Aorta (tissue), 4 donors: ENCODE data around the gene FAM9C. TPM values are rescaled to one million over a fixed set of nuclear protein-coding genes. Genes with fewer than 3 reads are reported as not detected.

Source experiments
- polyA plus RNA-seq, 2 donors: library from polyadenylated mRNA; stranded (reverse); fragments of 200-250 nt; gene quantifications; one replicate each; pipeline ENCODE4 v1.2.3, GENCODE V29; 2013
- total RNA-seq, 2 donors: library from RNA; stranded (reverse); fragmentation: NEBNext Ultra II Directional; extraction: Animal tissue kit (Norgen Biotek cat#: 25700); gene quantifications; one replicate each; pipeline ENCODE4 v1.2.1, GENCODE V29; 2021
- donor health status: healthy with polysubstance abuse.
- donor health status: Bipolar disorder and iron deficiency.
- donor health status: DM: no; HTN: no; CAD: no.
- donor health status: DM: yes; HTN: yes; CAD: no.

The FAM9C gene
- total and polyA plus RNA-seq, 4 donors: not detected

Other genes with a start within 250 kb of the FAM9C start
- gene TLR7, start 177.5 kb downstream of the FAM9C start, total RNA-seq: 1 to 10 TPM in 1 of 2 donors, under 1 TPM in 1; 0.91 to 6.4 TPM
- gene TLR7, start 177.5 kb downstream of the FAM9C start, polyA plus RNA-seq: 1 to 10 TPM in 1 of 2 donors, under 1 TPM in 1; 0.08 to 1.8 TPM
- 1 to 10 TPM; 3.3 to 7.0 TPM for gene TLR8, start 138.0 kb downstream of the FAM9C start, total RNA-seq
- 1 to 10 TPM in 1 of 2 donors, under 1 TPM in 1; 0.51 to 1.6 TPM for gene TLR8, start 138.0 kb downstream of the FAM9C start, polyA plus RNA-seq
- 1,000 to 10,000 TPM; 2,762 to 3,390 TPM for gene TMSB4X, start 69.5 kb downstream of the FAM9C start, total RNA-seq
- over 10,000 TPM in 1 of 2 donors, 1,000 to 10,000 TPM in 1; 8,938 to 17,543 TPM for gene TMSB4X, start 69.5 kb downstream of the FAM9C start, polyA plus RNA-seq